Jurkat, Clone E6-1 (cell line): ENCODE measurements around the gene GPR34. TPM values are rescaled to one million over a fixed set of nuclear protein-coding genes. Genes with fewer than 3 reads are reported as not detected.
"Not testable (repeated sequence)": the region's sequence is repeated elsewhere in the genome, so short reads cannot be mapped to it uniquely, and the experiment has no call there.

Experiments used
- DNase-seq: peaks from one replicate; pipeline ENCODE4 v3.0.0-alpha.2; 2011; ENCODE audit warnings: low read depth, low spot score
- H3K4me3 ChIP-seq: 2 replicates; pipeline ENCODE4 v1.5.1; 2011; ENCODE audit warnings: mild to moderate bottlenecking, low read length, control low read depth, moderate library complexity
- polyA plus RNA-seq: library from polyadenylated mRNA; unstranded; fragments of >200 nt; gene quantifications from one replicate; pipeline ENCODE4 v1.2.1, GENCODE V29; 2012; ENCODE audit warnings: missing spikeins; ENCODE audit not compliant: insufficient read length, insufficient read depth

The GPR34 gene
- 0.92 TPM for polyA plus RNA-seq

GRCh38 chrX:41688835-41689234 lies at the start of gene GPR34:
TSS of gene GPR34 (plus strand) at chrX:41688973. CDS start at chrX:41695634, 6,661 bp downstream.
- H3K4me3 ChIP-seq = no peak within 1 kb of the TSS
- peak; percentile 19 for DNase-seq

GRCh38 chrX:41646201-41646600 lies 42.6 kb upstream of the GPR34 start:
- not testable (repeated sequence) for DNase-seq, H3K4me3 ChIP-seq

- H3K4me3 ChIP-seq = no peak overlapping the region
- no peak for DNase-seq
Measured at GRCh38 chrX:41653125-41653524, 35.6 kb upstream of the GPR34 start.

- no peak for DNase-seq
- H3K4me3 ChIP-seq = no peak overlapping the region
Measured at GRCh38 chrX:41655101-41655500, 33.7 kb upstream of the GPR34 start.

GRCh38 chrX:41655631-41656030 lies 33.1 kb upstream of the GPR34 start:
- H3K4me3 ChIP-seq = no peak overlapping the region
- DNase-seq = no peak

- DNase-seq = no peak
- H3K4me3 ChIP-seq = no peak overlapping the region
Measured at GRCh38 chrX:41661366-41662095, 27.2 kb upstream of the GPR34 start.

- no peak for DNase-seq
- H3K4me3 ChIP-seq = no peak overlapping the region
Measured at GRCh38 chrX:41664375-41664901, 24.3 kb upstream of the GPR34 start.

- DNase-seq = no peak
- no peak overlapping the region for H3K4me3 ChIP-seq
Measured at GRCh38 chrX:41664908-41665307, 23.9 kb upstream of the GPR34 start.

GRCh38 chrX:41665686-41666085 lies 23.1 kb upstream of the GPR34 start:
- DNase-seq = no peak

GRCh38 chrX:41666251-41666650 lies 22.5 kb upstream of the GPR34 start:
- no peak overlapping the region for H3K4me3 ChIP-seq
- no peak for DNase-seq

More at GRCh38 chrX:41665686-41666085, 23.1 kb upstream of the GPR34 start:
- no peak overlapping the region for H3K4me3 ChIP-seq

- no peak overlapping the region for H3K4me3 ChIP-seq
- no peak for DNase-seq
Measured at GRCh38 chrX:41667631-41668030, 21.1 kb upstream of the GPR34 start.

GRCh38 chrX:41670112-41670511 lies 18.7 kb upstream of the GPR34 start:
- DNase-seq = no peak
- no peak overlapping the region for H3K4me3 ChIP-seq

GRCh38 chrX:41671082-41671481 lies 17.7 kb upstream of the GPR34 start:
- no peak overlapping the region for H3K4me3 ChIP-seq
- no peak for DNase-seq

GRCh38 chrX:41672643-41673042 lies 16.1 kb upstream of the GPR34 start:
- no peak overlapping the region for H3K4me3 ChIP-seq
- DNase-seq = no peak

GRCh38 chrX:41676361-41676760 lies 12.4 kb upstream of the GPR34 start:
- DNase-seq = not testable (repeated sequence)

GRCh38 chrX:41677183-41678060 lies 11.4 kb upstream of the GPR34 start:
- no peak overlapping the region for H3K4me3 ChIP-seq
- no peak for DNase-seq

More at GRCh38 chrX:41676361-41676760, 12.4 kb upstream of the GPR34 start:
- not testable (repeated sequence) for H3K4me3 ChIP-seq

GRCh38 chrX:41684138-41684537 lies 4.6 kb upstream of the GPR34 start:
- no peak for DNase-seq
- no peak overlapping the region for H3K4me3 ChIP-seq

- DNase-seq = no peak
- no peak overlapping the region for H3K4me3 ChIP-seq
Measured at GRCh38 chrX:41684940-41685339, 3.8 kb upstream of the GPR34 start.

GRCh38 chrX:41686788-41687187 lies 2.0 kb upstream of the GPR34 start:
- H3K4me3 ChIP-seq = no peak overlapping the region
- DNase-seq = no peak

- no peak overlapping the region for H3K4me3 ChIP-seq
- DNase-seq = no peak
Measured at GRCh38 chrX:41688156-41688555, 617 bp upstream of the GPR34 start.
